ENCODE results near the gene ZNF775.

Gene ZNF775

GRCh38 chr7:150417239-150417638, 38.1 kb downstream of the ZNF775 start:
- Histone ChIP-seq H3K36me3 (ENCODE audit: control insufficient read depth, insufficient read depth, low read length) (no peaks in the 10 kb centered on the region), H3K27ac (ENCODE audit: low read depth, low read length, severe bottlenecking) (no peak overlapping the region), H3K4me1 (ENCODE audit: control insufficient read depth, insufficient read depth, low read length, poor library complexity, severe bottlenecking) (no peaks in the 10 kb centered on the region), H3K4me3 (ENCODE audit: extremely low read depth, insufficient read depth, low read length, poor library complexity, severe bottlenecking) (no peak overlapping the region), H3K9me3 (ENCODE audit: control insufficient read depth, low read length) (no peaks in the 10 kb centered on the region)
- WGBS, 2 experiments (ENCODE audit: insufficient coverage in 2 of 2): 97% methylated on average over 7 to 9 of the region's 10 CpGs

DNA sequence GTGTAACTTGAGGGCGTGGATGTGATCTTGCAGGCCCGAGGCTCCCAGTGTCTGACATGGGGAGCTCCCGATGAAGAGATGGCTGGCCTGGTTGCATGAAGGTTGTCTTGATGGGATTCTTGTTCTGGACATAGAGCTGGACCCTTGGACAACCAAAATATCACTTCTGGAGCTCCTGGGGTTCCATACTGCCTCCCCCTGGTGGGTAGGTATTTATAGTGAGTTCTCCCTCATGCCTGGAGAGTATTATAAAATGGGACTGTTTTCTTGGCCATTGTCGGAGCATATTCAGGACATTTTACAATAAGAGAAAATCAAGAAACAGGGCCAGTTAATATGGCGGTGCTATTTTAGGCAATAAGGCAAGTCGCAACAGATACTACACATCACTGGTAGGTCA, 38.7 kb downstream of the ZNF775 start:
- Histone ChIP-seq H3K36me3 (ENCODE audit: control insufficient read depth, insufficient read depth, low read length) (no peaks in the 10 kb centered on the region), H3K4me1 (ENCODE audit: control insufficient read depth, insufficient read depth, low read length, poor library complexity, severe bottlenecking) (no peaks in the 10 kb centered on the region), H3K27ac (ENCODE audit: low read depth, low read length, severe bottlenecking) (no peak overlapping the region), H3K9me3 (ENCODE audit: control insufficient read depth, low read length) (no peaks in the 10 kb centered on the region), H3K4me3 (ENCODE audit: extremely low read depth, insufficient read depth, low read length, poor library complexity, severe bottlenecking) (no peak overlapping the region)
- WGBS, 2 experiments (ENCODE audit: insufficient coverage in 2 of 2): 93 to 98% methylated on average over 6 of the region's 6 CpGs

DNA sequence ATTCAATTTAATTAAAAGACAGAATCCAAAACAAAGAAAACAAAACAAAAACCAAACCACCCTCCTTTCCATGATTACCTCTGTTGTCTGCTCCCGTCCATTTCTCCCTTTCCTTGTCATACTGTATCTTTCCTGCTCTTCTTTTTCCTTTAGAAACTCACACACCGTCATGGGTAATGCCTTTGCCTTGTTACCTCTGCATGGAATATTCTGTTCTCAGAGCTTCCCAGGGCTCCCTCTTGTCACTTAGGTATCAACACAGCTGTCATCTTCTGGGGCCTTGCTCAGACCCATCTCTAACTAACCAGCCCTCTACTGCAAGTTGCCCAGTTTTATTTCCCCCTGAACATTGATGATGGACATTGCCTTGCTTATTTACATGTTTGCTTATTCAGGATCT, 41.1 kb downstream of the ZNF775 start:
- Histone ChIP-seq H3K4me3 (ENCODE audit: extremely low read depth, insufficient read depth, low read length, poor library complexity, severe bottlenecking) (no peak overlapping the region), H3K4me1 (ENCODE audit: control insufficient read depth, insufficient read depth, low read length, poor library complexity, severe bottlenecking) (no peaks in the 10 kb centered on the region), H3K9me3 (ENCODE audit: control insufficient read depth, low read length) (no peaks in the 10 kb centered on the region), H3K27ac (ENCODE audit: low read depth, low read length, severe bottlenecking) (no peak overlapping the region), H3K36me3 (ENCODE audit: control insufficient read depth, insufficient read depth, low read length) (no peaks in the 10 kb centered on the region)
- WGBS, 2 experiments (ENCODE audit: insufficient coverage in 2 of 2): 84% methylated on average over 2 of the region's 2 CpGs; no CpG with 5 or more reads in 1 of the 2 experiments

- Histone ChIP-seq H3K4me1 (ENCODE audit: control insufficient read depth, insufficient read depth, low read length, poor library complexity, severe bottlenecking) (no peaks in the 10 kb centered on the region), H3K36me3 (ENCODE audit: control insufficient read depth, insufficient read depth, low read length) (no peaks in the 10 kb centered on the region), H3K4me3 (ENCODE audit: extremely low read depth, insufficient read depth, low read length, poor library complexity, severe bottlenecking) (no peak overlapping the region), H3K9me3 (ENCODE audit: control insufficient read depth, low read length) (no peaks in the 10 kb centered on the region), H3K27ac (ENCODE audit: low read depth, low read length, severe bottlenecking) (no peak overlapping the region)
- 17 to 22% methylated on average over 23 of the region's 27 CpGs for WGBS, 2 experiments (ENCODE audit: insufficient coverage in 2 of 2)
Measured at GRCh38 chr7:150420987-150421674, 42.0 kb downstream of the ZNF775 start.

GRCh38 chr7:150421831-150422230, 42.7 kb downstream of the ZNF775 start:
- no peak overlapping the region for H3K27ac ChIP-seq (ENCODE audit: low read depth, low read length, severe bottlenecking)
- H3K4me3 ChIP-seq (ENCODE audit: extremely low read depth, insufficient read depth, low read length, poor library complexity, severe bottlenecking): no peak overlapping the region
- 79 to 85% methylated on average over 15 to 17 of the region's 17 CpGs for WGBS, 2 experiments (ENCODE audit: insufficient coverage in 2 of 2)
- no peaks in the 10 kb centered on the region for H3K36me3 ChIP-seq (ENCODE audit: control insufficient read depth, insufficient read depth, low read length)
- no peaks in the 10 kb centered on the region for H3K4me1 ChIP-seq (ENCODE audit: control insufficient read depth, insufficient read depth, low read length, poor library complexity, severe bottlenecking)
- H3K9me3 ChIP-seq (ENCODE audit: control insufficient read depth, low read length): no peaks in the 10 kb centered on the region

DNA sequence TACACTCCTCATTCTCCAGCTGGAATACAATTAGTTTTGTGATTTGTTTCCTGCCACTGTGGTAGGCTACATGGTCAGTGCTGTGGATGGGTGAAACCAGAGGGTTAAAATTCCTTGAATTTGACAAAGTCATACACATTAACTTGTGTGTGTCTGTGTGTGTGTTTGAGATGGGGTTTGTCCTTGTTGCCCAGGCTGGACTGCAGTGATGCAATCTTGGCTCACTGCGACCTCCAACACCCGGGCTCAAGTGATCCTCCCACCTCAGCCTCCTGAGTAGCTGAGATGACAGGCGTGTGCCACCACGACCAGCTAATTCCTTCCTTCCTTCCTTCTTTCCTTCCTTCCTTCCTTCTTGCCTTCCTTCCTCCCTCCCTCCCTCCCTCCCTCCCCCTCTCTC, 46.5 kb downstream of the ZNF775 start:
- Histone ChIP-seq H3K27ac (ENCODE audit: low read depth, low read length, severe bottlenecking) (no peak overlapping the region), H3K4me3 (ENCODE audit: extremely low read depth, insufficient read depth, low read length, poor library complexity, severe bottlenecking) (no peak overlapping the region), H3K36me3 (ENCODE audit: control insufficient read depth, insufficient read depth, low read length) (no peaks in the 10 kb centered on the region), H3K9me3 (ENCODE audit: control insufficient read depth, low read length) (no peaks in the 10 kb centered on the region), H3K4me1 (ENCODE audit: control insufficient read depth, insufficient read depth, low read length, poor library complexity, severe bottlenecking) (peaks cover 5% of the 10 kb centered on the region)
- 43 to 70% methylated on average over 2 to 4 of the region's 4 CpGs for WGBS, 2 experiments (ENCODE audit: insufficient coverage in 2 of 2)

DNA sequence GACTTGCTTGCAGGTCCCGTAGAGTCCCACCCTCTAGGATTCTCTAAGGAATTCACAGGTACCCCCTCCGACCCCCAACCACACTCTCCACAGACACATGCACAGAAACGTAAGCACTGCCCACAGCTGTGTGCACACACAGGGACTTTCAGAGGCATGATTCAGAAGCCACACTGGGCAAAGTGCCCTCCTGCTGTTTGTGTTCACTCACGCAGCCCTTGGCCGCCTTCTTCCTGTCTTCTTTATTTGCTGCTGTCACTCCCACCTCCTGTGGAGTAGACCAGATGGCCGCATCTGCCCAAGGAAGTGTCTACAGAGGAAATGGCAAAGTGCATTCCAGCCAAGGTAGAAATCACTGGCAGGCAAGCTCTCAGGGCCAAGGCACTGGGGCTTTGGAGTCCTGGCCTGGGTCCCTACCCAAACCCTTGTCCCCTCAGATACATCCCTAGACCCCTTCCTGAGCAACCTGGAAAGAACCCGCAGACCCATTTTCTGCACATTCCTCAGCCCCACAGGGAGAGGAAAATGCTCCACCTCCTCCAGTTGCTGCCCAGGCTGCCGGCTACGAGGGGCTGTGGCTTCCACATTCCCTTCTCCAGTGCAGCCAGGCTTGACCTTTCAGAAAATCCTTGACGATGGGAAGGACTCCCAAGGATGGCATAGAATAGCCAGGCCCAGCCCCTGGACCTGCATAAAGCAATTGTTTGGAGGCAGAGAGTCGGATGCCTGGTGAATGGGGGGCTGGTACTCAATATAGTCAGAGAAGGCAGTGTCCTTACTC, 49.7 kb downstream of the ZNF775 start:
- Histone ChIP-seq H3K27ac (ENCODE audit: low read depth, low read length, severe bottlenecking) (no peak overlapping the region), H3K36me3 (ENCODE audit: control insufficient read depth, insufficient read depth, low read length) (no peaks in the 10 kb centered on the region), H3K4me1 (ENCODE audit: control insufficient read depth, insufficient read depth, low read length, poor library complexity, severe bottlenecking) (peaks cover 5% of the 10 kb centered on the region), H3K9me3 (ENCODE audit: control insufficient read depth, low read length) (no peaks in the 10 kb centered on the region), H3K4me3 (ENCODE audit: extremely low read depth, insufficient read depth, low read length, poor library complexity, severe bottlenecking) (no peak overlapping the region)
- WGBS, 2 experiments (ENCODE audit: insufficient coverage in 2 of 2): 46 to 69% methylated on average over 8 to 9 of the region's 11 CpGs

GRCh38 chr7:150429699-150430098, 50.6 kb downstream of the ZNF775 start:
- 89 to 93% methylated on average over 6 to 7 of the region's 8 CpGs for WGBS, 2 experiments (ENCODE audit: insufficient coverage in 2 of 2)
- Histone ChIP-seq H3K36me3 (ENCODE audit: control insufficient read depth, insufficient read depth, low read length) (no peaks in the 10 kb centered on the region), H3K27ac (ENCODE audit: low read depth, low read length, severe bottlenecking) (no peak overlapping the region), H3K4me1 (ENCODE audit: control insufficient read depth, insufficient read depth, low read length, poor library complexity, severe bottlenecking) (peaks cover 5% of the 10 kb centered on the region), H3K9me3 (ENCODE audit: control insufficient read depth, low read length) (no peaks in the 10 kb centered on the region), H3K4me3 (ENCODE audit: extremely low read depth, insufficient read depth, low read length, poor library complexity, severe bottlenecking) (no peak overlapping the region)

DNA sequence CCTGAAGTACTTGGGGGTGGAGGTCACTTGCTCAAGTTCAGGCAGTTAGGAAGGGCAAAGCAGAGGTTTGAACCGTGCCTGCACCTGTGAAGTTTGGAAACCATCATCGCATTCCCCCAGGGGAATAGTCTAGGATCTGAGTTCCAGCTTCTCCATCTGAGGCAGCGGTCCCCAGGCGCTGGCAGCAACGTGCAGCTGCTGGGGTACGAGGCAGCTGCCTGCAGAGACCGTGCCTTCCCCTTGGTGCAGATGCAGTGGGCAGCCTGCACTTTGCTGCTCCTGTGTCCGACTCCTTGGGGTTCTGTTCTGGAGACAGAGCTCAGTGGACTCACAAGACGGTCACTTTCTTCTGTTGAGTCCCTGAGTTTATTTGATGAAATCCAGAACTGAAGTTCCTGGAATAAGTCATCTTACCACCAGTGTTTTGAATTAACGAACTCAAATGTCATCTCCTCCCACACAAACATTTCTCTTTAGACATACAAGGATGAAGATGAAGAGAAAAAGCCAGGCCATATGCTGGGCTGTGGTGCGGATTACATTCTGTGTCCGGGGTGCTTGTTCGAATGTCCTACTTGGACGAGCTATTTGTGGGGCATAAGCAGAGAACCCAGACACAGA, 51.4 kb downstream of the ZNF775 start:
- Histone ChIP-seq H3K36me3 (ENCODE audit: control insufficient read depth, insufficient read depth, low read length) (no peaks in the 10 kb centered on the region), H3K4me3 (ENCODE audit: extremely low read depth, insufficient read depth, low read length, poor library complexity, severe bottlenecking) (no peak overlapping the region), H3K27ac (ENCODE audit: low read depth, low read length, severe bottlenecking) (no peak overlapping the region), H3K4me1 (ENCODE audit: control insufficient read depth, insufficient read depth, low read length, poor library complexity, severe bottlenecking) (peaks cover 5% of the 10 kb centered on the region), H3K9me3 (ENCODE audit: control insufficient read depth, low read length) (no peaks in the 10 kb centered on the region)
- WGBS, 2 experiments (ENCODE audit: insufficient coverage in 2 of 2): 93 to 98% methylated on average over 13 of the region's 14 CpGs

DNA sequence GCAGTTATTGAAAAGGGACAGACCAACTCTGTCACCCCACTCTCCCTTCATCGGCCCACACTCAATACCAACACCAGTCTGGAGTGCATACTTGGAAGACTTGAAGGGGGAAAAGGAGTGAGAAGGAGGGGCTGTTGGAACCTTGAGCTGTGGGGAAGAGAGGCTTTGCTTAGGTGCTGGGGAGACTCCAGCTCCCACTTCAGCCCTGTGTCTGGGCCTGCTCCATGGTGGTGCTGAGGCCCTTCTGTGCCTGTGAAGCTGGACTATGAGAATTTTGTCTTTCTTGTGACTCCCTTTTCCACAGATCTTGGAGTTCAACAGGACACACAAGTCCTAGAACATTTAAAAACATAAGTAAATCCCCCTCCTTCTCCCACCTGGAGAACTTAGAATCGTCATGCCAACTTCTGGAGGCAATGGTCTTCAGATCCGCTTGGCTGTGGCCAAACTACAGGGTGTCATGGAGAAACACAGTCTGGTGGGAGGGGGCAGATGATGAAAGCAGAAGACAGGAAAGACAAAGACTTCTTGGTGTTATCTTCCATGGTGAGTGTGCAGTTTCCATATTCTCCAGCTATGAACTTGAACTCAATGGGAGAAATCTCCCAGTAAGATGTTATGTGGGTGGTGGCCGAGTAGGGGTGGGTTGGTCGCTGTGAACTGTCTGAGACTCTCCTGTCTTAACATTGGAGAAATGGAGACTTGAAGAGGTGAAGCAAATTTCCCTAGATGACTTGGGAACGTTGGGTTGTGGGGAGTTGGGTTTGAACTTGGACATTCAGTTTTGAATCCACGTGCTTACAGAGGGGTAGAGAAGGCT, 52.9 kb downstream of the ZNF775 start:
- H3K9me3 ChIP-seq (ENCODE audit: control insufficient read depth, low read length): no peaks in the 10 kb centered on the region
- H3K36me3 ChIP-seq (ENCODE audit: control insufficient read depth, insufficient read depth, low read length): no peaks in the 10 kb centered on the region
- H3K27ac ChIP-seq (ENCODE audit: low read depth, low read length, severe bottlenecking): no peak overlapping the region
- 85 to 88% methylated on average over 3 to 6 of the region's 7 CpGs for WGBS, 2 experiments (ENCODE audit: insufficient coverage in 2 of 2)
- no peak overlapping the region for H3K4me3 ChIP-seq (ENCODE audit: extremely low read depth, insufficient read depth, low read length, poor library complexity, severe bottlenecking)
- H3K4me1 ChIP-seq (ENCODE audit: control insufficient read depth, insufficient read depth, low read length, poor library complexity, severe bottlenecking): peaks cover 5% of the 10 kb centered on the region
